DMS114 treated with DMSO at 0.1 percent for 48 hours (cell line): ENCODE data around the gene IGSF8.
A peak's percentile ranks its signal among the peaks of the same experiment; 100 is the strongest.

Source experiments
- DNase-seq: peaks from one replicate; lab custom pipeline; 2025; ENCODE audit not compliant: unreplicated experiment; lab: John Stamatoyannopoulos, UW

IGSF8 gene

GRCh38 chr1:160107512-160107911 lies 9.1 kb upstream of the IGSF8 start:
- DNase-seq = no peak

GRCh38 chr1:160105155-160105554 lies 6.7 kb upstream of the IGSF8 start:
- DNase-seq = no peak

GRCh38 chr1:160104486-160104885 lies 6.1 kb upstream of the IGSF8 start:
- no peak for DNase-seq

GRCh38 chr1:160103658-160104408 lies 5.4 kb upstream of the IGSF8 start:
- DNase-seq = no peak

DNA sequence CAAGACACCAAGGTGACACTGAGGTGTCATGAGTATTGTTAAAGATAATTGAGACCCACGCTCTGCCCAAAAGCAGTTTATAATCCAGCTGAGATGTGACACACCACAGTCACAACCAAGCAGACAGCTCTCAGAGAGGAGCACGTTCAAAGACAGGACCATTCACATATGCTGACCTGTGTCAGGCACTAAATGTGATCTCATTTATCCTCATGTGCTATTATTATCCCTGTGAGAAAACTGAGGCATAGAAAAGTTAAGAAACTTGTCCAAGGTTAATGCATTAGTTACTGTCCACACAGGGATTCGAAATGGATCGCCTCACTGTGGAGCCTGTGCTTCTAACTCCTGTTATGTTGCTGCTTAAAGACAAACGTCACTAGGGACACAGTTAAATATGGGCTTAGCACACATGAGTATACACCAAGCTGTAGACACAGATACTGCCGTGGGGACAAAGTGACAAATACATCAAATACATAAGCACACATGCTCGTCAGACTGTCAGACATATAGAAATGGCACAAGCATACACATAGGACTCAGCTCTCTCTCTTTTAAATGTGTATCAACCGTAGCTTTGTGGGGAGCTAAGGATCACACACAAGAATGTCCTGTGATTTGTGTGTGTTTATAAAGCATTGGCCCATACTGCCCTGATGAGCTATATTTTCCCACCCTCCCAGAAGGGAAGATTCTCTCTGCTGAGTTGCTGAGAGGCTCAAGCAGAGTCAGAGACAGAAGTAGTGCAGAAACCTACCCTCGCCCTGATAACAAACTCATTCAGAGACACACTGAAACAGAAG lies 3.5 kb upstream of the IGSF8 start:
- no peak for DNase-seq

GRCh38 chr1:160101037-160101716 lies 2.8 kb upstream of the IGSF8 start:
- DNase-seq = peak; percentile 90

- no peak for DNase-seq
Measured at GRCh38 chr1:160099716-160100375, 1.4 kb upstream of the IGSF8 start.

GRCh38 chr1:160098852-160099561 lies 588 bp upstream of the IGSF8 start:
- peak; percentile 92 for DNase-seq

DNA sequence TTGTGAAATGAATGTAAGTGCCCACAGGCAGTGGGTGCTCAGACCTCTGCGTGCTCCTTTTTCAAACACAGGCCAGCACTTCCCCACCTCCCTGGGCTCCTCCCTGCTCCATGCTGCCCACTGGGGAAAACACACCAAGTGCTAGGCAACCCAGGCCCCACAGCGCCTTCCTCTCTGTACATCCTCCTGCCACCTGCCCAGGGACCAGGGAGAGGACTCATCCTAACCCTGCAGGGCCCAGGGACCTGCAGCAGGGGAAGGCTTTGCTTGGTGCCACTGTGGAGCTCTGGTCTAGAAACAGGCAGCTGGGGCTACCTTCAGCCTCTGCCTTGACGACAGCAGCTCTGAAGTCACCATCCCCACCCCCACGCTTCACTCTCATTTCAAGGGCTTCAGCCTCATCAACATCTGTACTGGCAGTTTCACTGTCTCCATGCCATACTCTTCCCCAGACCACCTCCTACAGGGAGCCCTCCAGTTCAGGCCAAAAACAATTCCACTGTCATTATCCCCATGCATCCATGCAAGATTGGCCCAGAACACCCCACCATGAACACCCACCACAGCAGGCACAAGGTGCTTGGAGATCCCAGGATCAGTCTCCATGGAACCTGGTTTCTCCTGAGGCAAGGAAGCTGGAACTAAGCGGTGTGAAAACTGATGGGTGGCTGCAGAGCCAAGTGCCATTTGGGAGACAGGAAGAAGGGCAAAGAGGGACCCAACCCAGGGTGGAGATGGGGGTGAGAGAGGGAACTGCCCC lies 1.1 kb downstream of the IGSF8 start:
- DNase-seq = no peak

GRCh38 chr1:160096274-160097116 lies 1.9 kb downstream of the IGSF8 start:
- DNase-seq = no peak

DNA sequence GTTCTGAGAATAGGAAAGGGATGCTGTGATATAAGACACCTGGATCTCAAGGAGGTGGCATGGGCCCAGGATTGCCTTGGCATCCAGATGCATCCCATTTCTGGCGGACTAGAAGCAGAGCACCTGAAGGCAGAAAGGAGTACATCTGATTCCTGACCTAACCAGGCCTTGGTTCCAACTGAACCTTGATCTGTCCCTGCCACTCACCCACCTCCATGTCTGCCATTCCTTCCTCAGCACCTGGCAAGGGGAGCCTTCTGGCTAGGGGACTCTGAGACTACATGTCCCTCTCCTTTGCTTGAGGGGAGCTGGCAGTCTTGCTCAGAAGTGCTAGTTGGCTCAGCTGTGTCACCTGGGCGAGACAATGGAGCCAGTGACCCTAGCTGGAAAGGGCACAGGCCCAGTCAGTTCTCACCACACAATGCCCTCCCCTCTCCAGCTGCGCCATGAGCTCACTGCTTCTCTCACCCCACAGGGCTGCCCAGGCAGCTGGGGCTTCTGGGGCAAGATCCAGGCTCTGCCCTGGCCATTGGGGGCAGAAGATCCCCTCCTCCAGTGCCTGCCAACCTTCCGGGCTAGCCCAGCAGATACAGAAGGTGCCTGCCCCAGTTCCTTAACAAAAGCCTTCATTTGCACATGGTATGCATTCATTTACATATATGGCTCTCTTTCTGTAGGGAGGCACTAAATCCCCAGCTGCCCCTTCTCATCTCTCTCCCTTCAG lies 2.9 kb downstream of the IGSF8 start:
- DNase-seq = no peak

GRCh38 chr1:160094806-160095205 lies 3.6 kb downstream of the IGSF8 start:
- no peak for DNase-seq

DNA sequence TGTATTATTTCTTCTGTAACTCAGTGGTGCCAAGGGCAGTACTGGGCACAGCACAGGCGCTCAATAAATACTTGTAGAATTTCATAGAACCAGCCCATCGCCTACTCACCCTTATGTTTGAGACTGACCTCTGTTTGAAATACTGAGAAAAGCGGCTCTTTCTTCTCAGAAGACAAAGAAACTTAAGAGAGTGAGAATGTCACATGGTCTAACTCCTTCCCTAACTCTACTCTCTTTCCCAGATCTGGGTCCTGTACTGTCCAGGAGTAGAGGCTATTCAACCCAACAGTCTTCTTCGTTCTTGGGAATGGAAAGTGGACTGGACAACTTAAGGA lies 4.2 kb downstream of the IGSF8 start:
- no peak for DNase-seq

DNA sequence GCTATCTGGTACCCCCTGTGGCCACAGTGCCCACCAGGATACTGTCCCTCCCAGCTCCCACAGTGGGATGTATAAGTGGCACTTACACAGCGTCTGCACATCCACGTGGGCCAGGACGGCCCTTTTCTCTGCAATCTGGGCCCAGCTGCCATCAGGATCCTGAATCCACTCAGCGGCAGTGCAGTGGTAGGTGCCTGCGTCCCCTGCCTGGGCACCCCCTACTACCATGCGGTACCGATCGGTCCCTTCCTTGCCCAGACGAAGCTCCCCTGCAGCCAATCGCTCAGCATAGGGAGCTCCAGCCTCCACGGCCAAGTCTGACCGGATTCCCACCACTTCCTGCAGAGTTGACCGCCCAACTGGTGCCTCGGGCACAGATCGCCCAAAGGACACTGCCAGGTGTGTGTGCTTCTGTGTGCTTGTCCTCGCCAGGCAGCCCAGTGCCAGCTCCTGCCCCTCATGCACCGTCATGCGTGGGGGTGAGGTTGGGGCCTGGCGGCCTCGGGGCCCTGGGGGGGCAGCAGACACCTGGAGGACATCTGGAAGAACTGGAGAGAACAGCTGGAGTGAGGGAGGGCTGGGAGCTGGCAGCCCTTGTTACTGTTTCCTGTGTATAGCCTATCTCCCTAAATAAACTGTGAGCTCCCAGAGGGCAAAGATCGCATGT lies 4.7 kb downstream of the IGSF8 start:
- no peak for DNase-seq

DNA sequence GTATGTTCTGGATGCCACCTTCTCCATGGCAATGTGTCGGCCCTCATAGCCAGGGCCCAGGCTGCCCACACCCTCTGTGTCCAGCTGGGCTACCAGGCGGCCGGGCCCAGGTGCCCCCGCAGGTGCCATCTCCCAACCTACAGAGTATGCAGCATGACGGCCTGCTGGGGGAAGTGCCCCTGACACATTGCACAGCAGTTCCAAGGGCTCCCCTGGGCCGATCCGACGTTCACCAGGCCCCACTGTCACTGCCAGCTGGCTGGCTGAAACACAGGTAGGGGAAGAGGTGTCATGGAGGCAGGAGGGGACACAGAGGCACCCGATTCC lies 5.4 kb downstream of the IGSF8 start:
- no peak for DNase-seq

DNA sequence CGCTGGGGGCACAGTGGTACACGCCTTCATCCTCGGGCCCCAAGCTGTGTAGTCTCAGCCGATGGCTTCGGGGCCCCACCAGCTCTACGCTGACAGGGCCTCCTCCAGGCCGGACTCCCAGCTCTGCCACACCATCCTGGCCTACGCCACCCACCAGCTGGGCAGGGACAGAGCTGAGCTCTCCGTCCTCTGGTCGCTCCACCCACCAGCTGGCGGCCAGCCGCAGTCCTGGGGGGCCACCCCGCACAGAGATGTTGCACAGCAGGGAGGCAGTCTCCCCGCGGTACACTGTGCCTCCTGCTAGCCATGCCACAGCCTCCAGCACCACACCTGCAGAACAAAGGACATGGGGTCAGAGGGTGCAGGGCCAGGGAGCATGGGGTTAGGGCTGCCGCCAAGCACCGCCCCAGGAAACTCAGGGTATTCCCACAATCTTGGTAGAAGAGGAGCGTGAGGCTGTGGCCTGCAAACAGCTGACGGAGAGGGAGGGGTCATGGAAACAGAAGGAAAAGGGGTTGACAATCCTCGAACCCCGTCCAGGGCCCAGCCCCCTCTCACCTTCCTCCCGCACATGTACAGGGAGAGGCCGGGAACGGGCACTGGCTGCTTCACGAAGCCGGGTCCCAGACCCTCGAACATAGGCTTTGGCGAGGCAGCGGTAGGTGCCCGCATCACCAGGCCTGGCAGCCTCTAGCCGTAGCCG lies 5.9 kb downstream of the IGSF8 start:
- no peak for DNase-seq

DNA sequence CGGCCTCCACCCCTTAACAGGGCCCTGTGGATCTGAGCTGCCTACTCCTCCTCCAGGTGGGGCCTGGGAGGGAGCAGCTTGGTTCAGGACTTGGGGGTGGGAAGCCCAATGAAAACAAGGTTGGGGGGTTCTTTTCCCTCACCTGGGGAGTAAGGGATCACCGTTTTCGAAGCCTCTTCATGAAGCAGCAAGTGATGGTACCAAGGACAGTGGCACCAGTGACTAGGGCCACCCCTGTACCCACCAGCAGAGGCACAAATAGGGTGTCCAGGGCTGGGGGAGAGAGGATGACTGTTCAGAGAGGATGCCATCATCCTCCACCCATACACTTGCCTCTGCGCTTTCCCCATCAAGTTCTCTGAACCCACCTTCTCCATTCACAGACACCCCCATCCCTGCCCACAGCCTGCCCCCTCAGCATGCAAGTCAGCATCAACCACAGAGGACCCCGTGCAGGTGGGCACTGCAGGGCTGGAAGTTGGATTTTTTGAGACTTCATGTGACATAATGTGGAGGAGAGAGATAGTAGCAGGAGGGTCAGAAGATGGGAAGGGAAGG lies 6.7 kb downstream of the IGSF8 start:
- no peak for DNase-seq
